ENCODE measurements around the gene EPHB6.

EPHB6 gene

DNA sequence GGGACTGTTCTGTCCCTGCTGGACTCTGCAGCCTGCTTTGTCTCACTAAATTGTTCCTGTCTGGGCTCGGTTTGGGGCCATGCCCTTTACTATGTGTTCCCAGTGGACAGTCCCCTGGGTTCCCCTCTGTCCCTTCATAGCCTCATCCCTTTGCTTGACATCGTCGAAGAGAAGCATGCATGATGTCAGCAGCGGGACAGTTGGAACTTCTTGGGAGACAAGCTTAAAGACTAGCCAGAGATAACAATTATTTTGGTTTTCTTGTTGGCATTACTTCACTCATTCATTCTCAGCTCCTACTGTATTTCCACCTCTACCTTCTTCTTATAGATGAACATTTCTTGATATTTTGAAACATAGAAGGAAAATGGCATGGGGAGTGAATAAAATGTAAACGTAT, 2.7 kb downstream of the EPHB6 start:
- TF ChIP-seq, protein P1, sequence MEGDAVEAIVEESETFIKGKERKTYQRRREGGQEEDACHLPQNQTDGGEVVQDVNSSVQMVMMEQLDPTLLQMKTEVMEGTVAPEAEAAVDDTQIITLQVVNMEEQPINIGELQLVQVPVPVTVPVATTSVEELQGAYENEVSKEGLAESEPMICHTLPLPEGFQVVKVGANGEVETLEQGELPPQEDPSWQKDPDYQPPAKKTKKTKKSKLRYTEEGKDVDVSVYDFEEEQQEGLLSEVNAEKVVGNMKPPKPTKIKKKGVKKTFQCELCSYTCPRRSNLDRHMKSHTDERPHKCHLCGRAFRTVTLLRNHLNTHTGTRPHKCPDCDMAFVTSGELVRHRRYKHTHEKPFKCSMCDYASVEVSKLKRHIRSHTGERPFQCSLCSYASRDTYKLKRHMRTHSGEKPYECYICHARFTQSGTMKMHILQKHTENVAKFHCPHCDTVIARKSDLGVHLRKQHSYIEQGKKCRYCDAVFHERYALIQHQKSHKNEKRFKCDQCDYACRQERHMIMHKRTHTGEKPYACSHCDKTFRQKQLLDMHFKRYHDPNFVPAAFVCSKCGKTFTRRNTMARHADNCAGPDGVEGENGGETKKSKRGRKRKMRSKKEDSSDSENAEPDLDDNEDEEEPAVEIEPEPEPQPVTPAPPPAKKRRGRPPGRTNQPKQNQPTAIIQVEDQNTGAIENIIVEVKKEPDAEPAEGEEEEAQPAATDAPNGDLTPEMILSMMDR (IDR thresholded peaks at IDR 0.05; ENCODE audit: low read length, missing control alignments) = no peak
- no peak for DNase-seq (ENCODE audit: low read depth)
- H3K4me3 ChIP-seq (replicated peaks; ENCODE audit: low read depth, low read length) = no peak overlapping the region

DNA sequence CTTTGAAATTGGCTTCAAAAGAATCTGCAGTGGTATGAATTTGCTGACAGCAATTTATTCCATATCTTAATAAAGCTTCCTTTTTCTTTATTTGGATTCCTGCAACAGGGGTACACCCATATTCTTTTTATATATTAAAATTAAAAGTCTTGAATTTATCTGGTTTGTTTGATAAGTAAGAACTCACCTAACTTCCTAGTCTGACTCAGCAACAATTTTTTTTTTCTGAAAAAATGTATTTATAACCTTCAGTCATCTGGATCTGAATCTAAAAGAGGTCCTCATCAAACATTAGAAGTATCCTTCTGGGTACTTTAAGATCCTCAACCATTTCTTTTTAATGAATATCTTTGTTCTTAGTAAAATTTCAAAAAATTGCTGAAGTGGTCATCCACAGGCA, 4.5 kb downstream of the EPHB6 start:
- DNase-seq (ENCODE audit: low read depth) = no peak
- TF ChIP-seq, protein P1 (IDR thresholded peaks at IDR 0.05; ENCODE audit: low read length, missing control alignments) = no peak
- H3K4me3 ChIP-seq (replicated peaks; ENCODE audit: low read depth, low read length) = no peak overlapping the region

DNA sequence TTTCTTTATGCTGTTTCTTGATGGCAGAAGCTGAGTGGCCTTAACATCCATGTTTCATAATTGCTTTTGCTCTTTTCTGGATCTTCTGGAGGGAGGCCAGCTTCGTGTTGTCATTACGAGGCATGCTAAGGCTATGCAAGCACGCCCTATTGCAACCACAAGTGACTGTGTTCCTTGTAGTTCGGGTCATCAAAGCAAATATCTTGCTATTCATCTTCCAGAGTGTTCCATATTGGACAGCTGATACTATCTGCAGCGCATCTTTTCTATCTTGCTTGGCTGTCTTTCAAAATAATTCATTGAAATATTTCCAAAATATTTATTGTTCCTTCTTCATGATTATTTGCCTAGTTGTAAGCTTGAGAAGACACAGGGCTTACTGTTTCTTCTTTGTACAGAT, 5.0 kb downstream of the EPHB6 start:
- no peak overlapping the region for H3K4me3 ChIP-seq (replicated peaks; ENCODE audit: low read depth, low read length)
- TF ChIP-seq, protein P1 (IDR thresholded peaks at IDR 0.05; ENCODE audit: low read length, missing control alignments) = no peak
- DNase-seq (ENCODE audit: low read depth) = peak; percentile 66

DNA sequence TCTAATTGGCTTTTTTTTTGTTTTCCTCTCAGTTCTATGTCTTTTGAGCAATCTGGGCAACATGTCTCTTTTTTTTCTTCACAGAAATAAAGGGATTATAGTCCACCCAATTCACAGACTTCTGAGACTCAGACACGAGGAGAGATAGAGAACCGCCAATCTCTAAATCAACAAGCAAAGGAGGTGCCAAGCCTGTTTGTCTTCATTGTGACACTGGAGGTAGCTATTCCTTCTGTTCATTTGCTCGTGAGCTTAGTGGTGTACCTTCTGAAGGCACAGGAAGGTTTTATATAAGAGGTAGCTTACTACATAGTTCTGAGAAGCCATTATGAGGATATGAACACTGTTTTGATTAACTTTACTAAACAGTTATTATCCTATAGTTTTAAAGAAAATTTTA, 6.1 kb downstream of the EPHB6 start:
- DNase-seq (ENCODE audit: low read depth) = no peak
- H3K4me3 ChIP-seq (replicated peaks; ENCODE audit: low read depth, low read length) = no peak overlapping the region
- TF ChIP-seq, protein P1 (IDR thresholded peaks at IDR 0.05; ENCODE audit: low read length, missing control alignments) = no peak

DNA sequence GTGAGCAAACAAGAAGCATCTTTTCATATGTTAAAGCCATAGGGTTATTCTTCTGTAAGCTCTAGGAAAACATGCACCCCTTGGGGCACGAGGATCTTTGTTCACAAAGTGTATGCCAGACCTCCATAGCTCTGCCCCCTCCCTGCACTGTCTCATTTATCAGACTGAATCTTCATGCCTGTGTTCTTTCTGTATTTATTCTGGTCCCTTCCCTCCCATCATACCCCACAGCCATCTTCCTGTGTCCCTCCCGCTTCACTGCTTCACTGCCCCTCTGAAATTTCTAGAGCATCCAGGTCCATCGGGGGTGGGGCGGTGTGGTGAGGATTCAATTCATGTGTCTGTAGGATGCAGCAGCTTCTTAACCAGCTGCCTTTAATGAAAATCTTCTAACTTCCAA, 7.5 kb downstream of the EPHB6 start:
- TF ChIP-seq, protein P1 (IDR thresholded peaks at IDR 0.05; ENCODE audit: low read length, missing control alignments) = no peak
- no peak overlapping the region for H3K4me3 ChIP-seq (replicated peaks; ENCODE audit: low read depth, low read length)
- no peak for DNase-seq (ENCODE audit: low read depth)

DNA sequence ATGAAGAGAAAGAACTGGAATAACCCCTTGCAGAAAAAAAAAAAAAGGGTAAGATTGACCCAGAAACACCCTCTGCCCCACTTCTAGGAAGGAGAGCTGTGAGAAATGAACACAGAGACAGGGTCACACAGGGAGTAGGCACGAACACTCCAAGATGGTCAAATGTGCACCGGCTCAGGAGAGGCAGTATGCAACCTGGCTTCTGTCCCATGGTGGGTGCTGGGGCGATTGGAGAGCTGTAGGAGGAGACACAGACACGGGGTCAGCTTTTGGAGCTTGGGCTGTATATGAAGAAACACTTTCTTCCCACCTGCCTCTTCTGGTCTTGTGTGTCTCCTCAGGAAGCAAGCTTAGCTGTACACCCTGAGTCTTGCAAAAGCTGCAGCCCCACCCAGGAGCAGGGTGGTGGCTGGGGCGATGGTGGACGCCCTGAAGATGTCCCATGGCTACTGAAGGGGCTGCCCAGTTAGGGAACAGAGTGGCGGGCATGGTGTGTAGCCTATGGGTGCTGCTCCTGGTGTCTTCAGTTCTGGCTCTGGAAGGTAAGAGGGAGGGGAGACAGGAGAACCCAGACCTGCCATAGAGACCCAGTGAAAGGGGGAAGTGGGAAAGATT, 8.0 kb downstream of the EPHB6 start:
- H3K4me3 ChIP-seq (replicated peaks; ENCODE audit: low read depth, low read length) = no peak overlapping the region
- DNase-seq (ENCODE audit: low read depth) = no peak
- TF ChIP-seq, protein P1 (IDR thresholded peaks at IDR 0.05; ENCODE audit: low read length, missing control alignments) = no peak
